HepG2 (cell line): ENCODE measurements around the gene RGS6. TPM values are rescaled to one million over a fixed set of nuclear protein-coding genes. Genes with fewer than 3 reads are reported as not detected.

Experiments
- ATAC-seq: fragments of 200-7000 bp; cut with Tn5 transposase; 3 replicates; pipeline ENCODE4 v1.9.1; 2020; ENCODE audit warnings: mild to moderate bottlenecking, moderate library complexity
- BruUV-seq: library from RNA; stranded (reverse); fragments of 400-500 nt; replicated peaks from 2 replicates; lab custom pipeline; 2021; lab: Mats Ljungman, UMichigan
- CTCF ChIA-PET: fragments of 300-600 bp; formaldehyde crosslinking; extraction: SDS; loops from one replicate; lab custom pipeline; 2021; ENCODE audit warnings: low total read pairs, inconsistent platforms, low intra/inter-chr PET ratio; lab: Yijun Ruan, JAX
- POLR2A ChIA-PET: fragments of 350-600 bp; sonication (Branson Sonifier 250); formaldehyde crosslinking; loops from one replicate; lab custom pipeline; 2020; ENCODE audit warnings: antibody characterized with exemption, inconsistent platforms; lab: Yijun Ruan, JAX
- DNase-seq: peaks from one replicate; pipeline ENCODE4 v3.0.0-alpha.2; 2015; ENCODE audit warnings: low spot score
- FAIRE-seq: peaks from 3 replicates; lab custom pipeline; 2011; peaks lifted over from hg19 to GRCh38; lab: Jason Lieb, UNC
- H2AFZ ChIP-seq: one replicate; pipeline ENCODE4 v1.6.1; 2011; ENCODE audit warnings: low read length, inconsistent platforms
- H3K27ac ChIP-seq: fragments of 300-600 bp; 3 replicates; pipeline ENCODE4 v1.8.0; 2011; ENCODE audit warnings: mixed run types, mild to moderate bottlenecking, mixed read lengths, low read length, inconsistent platforms; ENCODE audit not compliant: insufficient read depth; ENCODE audit errors: extremely low read length
- H3K27me3 ChIP-seq, 2 experiments: fragments of 200-600 bp in 1 of 2; 2 replicates in 1 of 2; 3 replicates in 1 of 2; pipeline versions ENCODE4 v1.6.0 to v1.8.0; 2011; ENCODE audit warnings: low read length in 2 of 2, mild to moderate bottlenecking in 2 of 2, moderate library complexity in 2 of 2, inconsistent platforms in 1 of 2; ENCODE audit not compliant: insufficient read depth in 2 of 2, control insufficient read depth in 1 of 2
- H3K36me3 ChIP-seq, 2 experiments: fragments of 200-600 bp in 1 of 2; replicated peaks in 1 of 2; 2 replicates in 1 of 2; 3 replicates in 1 of 2; pipeline versions ENCODE4 v1.5.1 to v1.8.0; 2011; ENCODE audit warnings: low read length in 2 of 2, inconsistent platforms in 1 of 2; ENCODE audit not compliant: insufficient read depth in 2 of 2, control insufficient read depth in 1 of 2
- H3K4me1 ChIP-seq: 2 replicates; pipeline ENCODE4 v1.5.1; 2012; ENCODE audit warnings: low read length, inconsistent platforms; ENCODE audit not compliant: insufficient read depth
- H3K4me2 ChIP-seq: 2 replicates; pipeline ENCODE4 v1.6.0; 2011; ENCODE audit warnings: low read depth, low read length, inconsistent platforms
- H3K4me3 ChIP-seq, 3 experiments: fragments of 200-600 bp in 1 of 3; sonication (generic), shearing (Covaris generic) in 1 of 3; replicated peaks in 1 of 3; 2 replicates each; pipeline ENCODE4 v1.5.1; 2011 to 2016; ENCODE audit warnings: low read length in 3 of 3, inconsistent platforms in 2 of 3, low read depth in 2 of 3, mild to moderate bottlenecking in 2 of 3, control low read depth in 1 of 3, mixed read lengths in 1 of 3; ENCODE audit not compliant: insufficient read depth in 1 of 3
- H3K79me2 ChIP-seq: one replicate; pipeline ENCODE4 v1.6.1; 2011; ENCODE audit warnings: low read length, inconsistent platforms; ENCODE audit not compliant: insufficient read depth
- H3K9ac ChIP-seq: 2 replicates; pipeline ENCODE4 v1.6.0; 2011; ENCODE audit warnings: mild to moderate bottlenecking, low read depth, low read length, inconsistent platforms; ENCODE audit not compliant: insufficient read depth
- H3K9me3 ChIP-seq: 2 replicates; pipeline ENCODE4 v1.5.1; 2012; ENCODE audit warnings: mild to moderate bottlenecking, low read length
- H4K20me1 ChIP-seq: 2 replicates; pipeline ENCODE4 v1.6.0; 2011; ENCODE audit warnings: inconsistent platforms, mild to moderate bottlenecking, low read length, moderate library complexity; ENCODE audit not compliant: insufficient read depth
- ATF7 ChIP-seq, 2 experiments: fragments of 450-650 bp in 1 of 2; sonication (generic) in 1 of 2; formaldehyde crosslinking in 1 of 2; IDR thresholded peaks; 2 replicates each; pipeline versions ENCODE4 v1.4.0 to v1.6.1; 2016 to 2020; ENCODE audit warnings: antibody characterized with exemption in 1 of 2, mild to moderate bottlenecking in 1 of 2, missing genetic modification reagents in 1 of 2
- CENPX ChIP-seq: sonication (generic); formaldehyde crosslinking; IDR thresholded peaks from 2 replicates; pipeline ENCODE4 v1.9.0; 2021; ENCODE audit warnings: mild to moderate bottlenecking, missing genetic modification reagents, moderate library complexity
- KAT7 ChIP-seq: IDR thresholded peaks from 2 replicates; pipeline ENCODE4 v1.6.1; 2018; ENCODE audit warnings: borderline replicate concordance, missing compliant biosample characterization
- MZF1 ChIP-seq: sonication (generic); formaldehyde crosslinking; IDR thresholded peaks from 2 replicates; pipeline ENCODE4 v1.8.1; 2023; ENCODE audit warnings: mild to moderate bottlenecking, missing genetic modification reagents, borderline replicate concordance
- NFKBIZ ChIP-seq: IDR thresholded peaks from 2 replicates; pipeline ENCODE4 v1.6.1; 2018; ENCODE audit warnings: missing genetic modification reagents, missing compliant biosample characterization
- PHF20 ChIP-seq: sonication (generic); formaldehyde crosslinking; IDR thresholded peaks from 2 replicates; pipeline ENCODE4 v1.5.0; 2020; ENCODE audit warnings: mild to moderate bottlenecking, missing genetic modification reagents
- SIN3B ChIP-seq: fragments of 150-350 bp; IDR thresholded peaks from 2 replicates; pipeline ENCODE4 v1.6.1; 2014; ENCODE audit warnings: low read length
- ZBTB38 ChIP-seq: sonication (generic); formaldehyde crosslinking; IDR thresholded peaks from 2 replicates; pipeline ENCODE4 v1.5.1; 2020; ENCODE audit warnings: mild to moderate bottlenecking, missing genetic modification reagents
- ZNF318 ChIP-seq: sonication (generic); formaldehyde crosslinking; IDR thresholded peaks from 2 replicates; pipeline ENCODE4 v1.4.0; 2020; ENCODE audit warnings: mild to moderate bottlenecking, missing genetic modification reagents
- ZNF343 ChIP-seq: sonication (generic); formaldehyde crosslinking; IDR thresholded peaks from 2 replicates; pipeline ENCODE4 v1.4.0; 2020; ENCODE audit warnings: mild to moderate bottlenecking, missing genetic modification reagents
- ZNF768 ChIP-seq: sonication (generic); formaldehyde crosslinking; IDR thresholded peaks from 2 replicates; pipeline ENCODE4 v1.4.0; 2020; ENCODE audit warnings: missing genetic modification reagents
- WGBS: methylation state at CpG from one replicate; pipeline ENCODE4 v1.1.6; 2017; ENCODE audit warnings: low lambda C conversion rate; 5-methylcytosine and 5-hydroxymethylcytosine counted together
- in situ Hi-C: cut with HindIII; loops from 2 replicates; pipeline ENCODE4 v1.10.0; 2017; ENCODE audit warnings: low pct_unique_long_range_greater_than_20kb; ENCODE audit not compliant: extremely low pct_ligation_motif_present
- intact Hi-C: fragments of 100-400 bp; cut with micrococcal nuclease; formaldehyde crosslinking; loops from one replicate; pipeline ENCODE4 v1.10.0; 2022; ENCODE audit not compliant: unreplicated experiment
- polyA plus RNA-seq, 8 experiments: library from polyadenylated mRNA; depleted of rRNA in 3 of 8; stranded (reverse) in 7 of 8; unstranded in 1 of 8; fragments of >200 nt; fragmentation: Illumina TruSeq in 4 of 8; extraction: Trizol in 4 of 8; gene quantifications; 2 replicates each; pipeline versions ENCODE4 v1.2.1 to v1.2.3, GENCODE V29; 2011 to 2016; ENCODE audit warnings: low read depth in 4 of 8, missing spikeins in 1 of 8, mixed read lengths in 1 of 8; ENCODE audit not compliant: insufficient read depth in 1 of 8
- total RNA-seq, 5 experiments: library from RNA; depleted of rRNA; stranded (reverse); fragments of >200 nt; fragmentation: Illumina TruSeq; extraction: Trizol; gene quantifications; 2 replicates each; pipeline ENCODE4 v1.2.3, GENCODE V29; 2016; ENCODE audit warnings: low read depth in 1 of 5

The RGS6 gene
- total and polyA plus RNA-seq, 2 of the 13 experiments (the other 11 are each of a cell fraction or from before 2014, with no cell fraction given) = not detected

- CTCF ChIA-PET = no interaction called here
- Histone ChIP-seq H3K36me3 (no peaks in the 10 kb centered on the region), H2AFZ (no peak overlapping the region)
- TF ChIP-seq ATF7 (IDR thresholded peaks at IDR 0.05) (peak; percentile 84), ATF7 (CRISPR knock-in tag; IDR thresholded peaks at IDR 0.05) (no peak), ZBTB38 (no peak)
- TF ChIP-seq, all 625 proteins: peak for 1
- Histone ChIP-seq H4K20me1 (no peaks in the 10 kb centered on the region), H3K9ac (no peak overlapping the region), H3K9me3 (peaks cover 25% of the 10 kb centered on the region), H3K4me1 (no peaks in the 10 kb centered on the region), H3K4me2 (no peak overlapping the region), H3K27me3 (no peaks in the 10 kb centered on the region), H3K4me3 (no peak overlapping the region), H3K27ac (no peak overlapping the region), H3K79me2 (no peaks in the 10 kb centered on the region)
- intact Hi-C loops (no loop called here), in situ Hi-C loops (no loop called here)
- ATAC-seq (no peak), DNase-seq (no peak), FAIRE-seq (no peak)
- 0% methylated on average over 1 of the region's 1 CpG for WGBS
- POLR2A ChIA-PET = no interaction called here
- BruUV-seq = no TSS peak
These were observed 284.9 kb downstream of the RGS6 start for GRCh38 chr14:72217135-72217534.

- WGBS = 0% methylated on average over 1 of the region's 1 CpG
- no peak overlapping the region for H2AFZ ChIP-seq
- ChIA-PET CTCF (no interaction called here), POLR2A (no interaction called here)
- no peaks in the 10 kb centered on the region for H3K79me2 ChIP-seq
- no peak overlapping the region for H3K9ac ChIP-seq
- H3K36me3 ChIP-seq = no peaks in the 10 kb centered on the region
- no peaks in the 10 kb centered on the region for H4K20me1 ChIP-seq
- no peak overlapping the region for H3K4me3 ChIP-seq
- in situ Hi-C loops = no loop called here
- H3K4me1 ChIP-seq = no peaks in the 10 kb centered on the region
- intact Hi-C loops = no loop called here
- DNase-seq = no peak
- no peak for FAIRE-seq
- no peak overlapping the region for H3K27ac ChIP-seq
- TF ChIP-seq MZF1 (CRISPR knock-in tag) (no peak), ZNF343 (no peak), NFKBIZ (CRISPR knock-in tag) (no peak), ZNF318 (CRISPR knock-in tag) (no peak), ZNF768 (CRISPR knock-in tag) (no peak), CENPX (CRISPR knock-in tag) (no peak), SIN3B (no peak), KAT7 (CRISPR knock-in tag) (no peak), PHF20 (CRISPR knock-in tag) (no peak)
- ATAC-seq = no peak
- no peaks in the 10 kb centered on the region for H3K27me3 ChIP-seq
- BruUV-seq = no TSS peak
- peaks cover 33% of the 10 kb centered on the region for H3K9me3 ChIP-seq
- H3K4me2 ChIP-seq = no peak overlapping the region
These were observed 289.8 kb downstream of the RGS6 start for GRCh38 chr14:72222046-72222445.
